HUDEP-2 (cell line): Measurements from ENCODE around the gene MYO3B.
A peak's percentile ranks its signal among the peaks of the same experiment; 100 is the strongest.
"Not testable (repeated sequence)": the region's sequence is repeated elsewhere in the genome, so short reads cannot be mapped to it uniquely, and the experiment has no call there.

Source experiments
- DNase-seq, 76 experiments: peaks; one replicate each; lab custom pipeline; 2025; ENCODE audit not compliant: unreplicated experiment in 76 of 76; lab: John Stamatoyannopoulos, UW

Gene MYO3B

DNA sequence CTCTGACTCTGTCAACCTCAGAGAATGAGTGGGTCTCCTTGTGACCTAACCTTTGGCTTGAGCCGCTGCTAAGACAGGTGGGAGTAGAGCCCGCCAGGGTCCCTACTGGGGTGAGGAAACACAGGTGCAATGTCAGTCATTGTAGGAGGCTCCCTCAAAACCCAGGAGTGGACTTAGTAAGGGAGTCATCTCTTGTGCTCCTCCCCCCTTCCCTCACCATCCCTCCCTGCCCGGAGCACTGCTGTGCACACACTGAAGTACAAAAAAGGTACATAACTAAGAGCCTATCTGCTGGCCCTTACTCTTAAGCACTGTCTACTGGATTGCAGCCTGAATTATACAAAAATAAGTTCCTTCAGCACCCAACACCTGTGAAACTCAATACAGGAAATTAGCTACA is 77.2 kb downstream of the MYO3B start:
- DNase-seq = no peak

DNA sequence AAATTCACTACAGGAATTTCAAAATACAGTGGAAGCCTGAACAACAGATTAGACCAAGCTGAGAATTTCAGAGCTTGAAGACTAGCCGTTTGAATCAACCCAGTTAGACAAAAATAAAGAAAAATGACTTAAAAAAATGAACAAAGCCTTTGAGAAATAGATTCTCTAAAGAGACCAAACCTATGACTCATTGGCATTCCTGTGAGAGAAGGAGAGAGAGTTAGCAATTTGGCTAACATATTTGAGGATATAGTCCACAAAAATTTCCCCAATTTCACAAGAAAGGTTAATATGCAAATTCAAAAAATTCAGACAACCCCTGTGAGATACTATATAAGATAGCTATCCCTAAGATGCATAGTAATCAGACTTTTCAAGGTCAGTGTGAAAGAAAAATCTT is 78.0 kb downstream of the MYO3B start:
- no peak for DNase-seq

- no peak for DNase-seq
Observed at GRCh38 chr2:170258382-170258781, 80.4 kb downstream of the MYO3B start.

DNA sequence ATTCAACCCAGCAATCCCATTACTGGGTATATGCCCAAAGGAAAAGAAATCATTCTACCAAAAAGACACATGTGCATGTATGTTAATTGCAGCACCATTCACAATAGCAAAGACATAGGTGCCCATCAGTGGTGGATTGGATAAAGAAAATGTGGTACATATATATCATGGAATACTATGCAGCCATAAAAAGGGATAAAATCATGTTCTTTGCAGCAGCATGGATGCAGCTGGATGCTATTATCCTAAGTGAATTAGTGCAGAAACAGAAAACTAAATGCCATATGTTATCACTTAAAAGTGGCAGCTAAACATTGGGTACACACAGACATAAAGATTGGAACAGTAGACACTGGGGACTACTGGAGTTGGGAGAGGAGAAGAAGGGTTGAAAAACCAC is 82.2 kb downstream of the MYO3B start:
- DNase-seq = no peak

DNA sequence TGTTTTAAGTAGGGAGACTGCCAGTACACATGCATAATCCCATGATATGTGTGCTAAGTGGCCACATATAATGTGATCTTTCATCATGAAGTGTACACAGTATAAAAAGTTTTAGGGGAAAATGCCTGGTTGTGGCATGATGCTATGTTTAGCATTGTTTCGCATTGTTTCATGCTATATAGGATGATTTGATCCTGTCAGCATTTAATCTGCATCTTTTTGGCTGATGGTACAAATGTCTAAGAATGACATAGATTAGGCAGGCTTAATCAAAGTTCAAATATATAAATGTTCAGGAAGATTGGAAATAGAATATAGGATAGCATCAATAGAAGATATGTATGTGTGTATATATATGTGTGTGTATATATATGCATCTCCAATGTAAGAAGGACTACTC is 83.6 kb downstream of the MYO3B start:
- DNase-seq = no peak

DNA sequence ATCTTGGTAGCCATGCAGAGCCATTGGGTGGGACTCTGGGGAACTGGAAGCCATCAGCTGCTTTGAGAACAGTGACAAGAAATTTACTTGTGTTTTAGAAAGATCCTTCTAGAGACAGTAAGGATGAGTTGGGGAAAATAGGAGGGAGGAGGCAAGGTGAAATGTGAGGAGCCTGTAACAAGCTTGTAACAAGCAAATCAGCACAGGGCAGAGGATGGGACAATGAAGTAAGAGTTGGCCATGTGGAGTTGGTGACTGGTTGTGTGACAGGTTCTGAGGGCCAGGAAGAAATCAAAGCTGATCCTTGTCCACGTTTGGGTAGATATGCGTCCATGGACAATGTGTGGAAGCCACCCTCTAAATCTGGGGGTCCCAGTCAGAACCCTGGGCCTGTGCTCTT is 84.4 kb downstream of the MYO3B start:
- DNase-seq = no peak

- no peak for DNase-seq
Observed at GRCh38 chr2:170262806-170263205, 84.9 kb downstream of the MYO3B start.

DNA sequence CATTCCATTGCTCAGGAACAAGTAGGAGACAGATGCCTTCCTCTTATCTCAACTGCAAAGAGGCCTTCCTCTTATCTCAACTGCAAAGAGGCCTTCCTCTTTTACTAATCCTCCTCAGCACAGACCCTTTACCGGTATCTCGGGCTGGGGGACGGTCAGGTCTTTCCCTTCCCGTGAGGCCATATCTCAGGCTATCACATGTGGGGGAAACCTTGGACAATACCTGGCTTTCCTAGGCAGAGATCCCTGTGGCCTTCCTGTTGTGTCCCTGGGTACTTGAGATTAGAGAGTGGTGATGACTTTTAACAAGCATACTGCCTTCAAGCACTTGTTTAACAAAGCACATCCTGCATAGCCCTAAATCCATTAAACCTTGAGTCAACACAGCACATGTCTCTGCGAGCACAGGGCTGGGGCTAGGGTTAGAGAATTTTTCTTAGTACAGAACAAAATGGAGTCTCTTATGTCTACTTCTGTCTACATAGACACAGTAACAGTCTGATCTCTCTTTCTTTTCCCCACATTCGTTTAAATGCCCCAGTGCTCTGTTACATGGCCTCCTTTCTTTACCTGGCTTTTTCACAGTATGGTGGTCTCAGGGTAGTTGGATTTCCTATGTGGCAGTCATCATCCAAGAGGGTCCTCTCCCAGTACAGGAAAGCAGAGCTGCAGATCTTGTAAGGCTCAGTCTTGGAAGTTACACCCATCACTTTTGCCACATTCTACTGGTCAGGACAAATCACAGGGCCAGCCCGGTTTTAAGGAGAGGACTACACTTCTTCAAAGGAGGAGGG is 86.0 kb downstream of the MYO3B start:
- peak in 74 of 76 experiments; percentile 23 to 88 (median 64) for DNase-seq

GRCh38 chr2:170264522-170264860 is 86.5 kb downstream of the MYO3B start:
- DNase-seq = no peak

DNA sequence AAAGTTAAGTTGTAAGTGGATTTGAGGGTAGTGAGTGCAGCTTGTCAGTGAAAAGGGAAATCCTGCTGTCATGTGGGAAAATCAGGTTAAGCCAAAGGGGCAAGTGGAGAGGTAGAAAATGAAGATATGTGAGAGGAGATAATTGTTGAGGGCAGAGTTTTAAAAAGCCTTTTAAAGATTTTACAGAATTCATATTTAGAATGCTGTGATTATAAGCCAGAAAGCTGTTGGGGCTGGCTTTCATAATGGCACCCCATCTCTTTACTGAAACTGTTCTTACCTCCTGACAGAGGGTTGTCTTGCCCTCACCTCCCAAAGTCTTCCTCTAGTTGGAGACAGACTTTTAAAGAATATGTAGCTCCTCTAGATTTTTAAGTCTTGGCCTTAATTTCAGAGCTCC is 86.9 kb downstream of the MYO3B start:
- DNase-seq = no peak

DNA sequence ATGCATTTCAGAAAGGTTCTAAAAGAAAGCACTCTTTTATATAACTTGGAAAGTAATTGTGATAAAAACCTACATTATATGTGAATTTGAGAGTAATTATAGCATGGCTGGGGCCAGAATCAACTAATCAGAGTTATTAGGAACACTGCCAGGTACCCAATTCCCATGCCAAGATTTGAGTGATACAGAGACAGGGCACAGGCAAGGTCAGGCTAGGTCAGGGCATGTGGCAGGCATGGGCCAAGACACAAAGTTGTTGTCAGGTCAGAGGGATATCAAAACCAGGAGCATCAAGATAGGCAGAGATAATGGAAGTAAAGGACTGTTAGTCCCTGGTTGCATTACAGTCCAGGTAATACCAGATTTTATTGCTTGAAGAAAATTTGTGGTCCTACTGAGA is 87.4 kb downstream of the MYO3B start:
- DNase-seq = peak in 2 of 76 experiments; percentile 7 to 27

DNA sequence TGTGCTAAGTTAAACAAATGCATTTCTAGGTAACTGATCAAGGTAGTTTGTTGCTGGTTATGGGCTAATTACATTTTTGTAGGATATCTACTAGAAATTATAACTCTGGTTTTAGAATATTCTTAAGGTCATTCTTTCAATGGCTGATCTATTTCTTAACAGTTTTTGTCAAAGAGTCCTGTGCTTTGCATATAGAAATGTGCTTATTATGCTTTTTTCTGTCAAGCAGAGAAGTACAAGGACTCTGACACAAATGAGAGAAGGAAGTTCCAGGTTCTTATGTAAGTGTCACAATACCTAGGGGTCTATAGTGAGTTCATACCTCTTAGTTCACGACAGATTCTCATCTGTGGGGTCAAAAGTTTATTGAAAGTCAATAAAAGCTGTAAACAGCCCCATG is 88.4 kb downstream of the MYO3B start:
- no peak for DNase-seq

GRCh38 chr2:170267071-170267470 is 89.1 kb downstream of the MYO3B start:
- DNase-seq = no peak

GRCh38 chr2:170270278-170270864 is 92.4 kb downstream of the MYO3B start:
- no peak for DNase-seq

- DNase-seq = peak in 4 of 76 experiments; percentile 2 to 31 (median 16)
Observed at GRCh38 chr2:170271340-170271739, 93.4 kb downstream of the MYO3B start.

DNA sequence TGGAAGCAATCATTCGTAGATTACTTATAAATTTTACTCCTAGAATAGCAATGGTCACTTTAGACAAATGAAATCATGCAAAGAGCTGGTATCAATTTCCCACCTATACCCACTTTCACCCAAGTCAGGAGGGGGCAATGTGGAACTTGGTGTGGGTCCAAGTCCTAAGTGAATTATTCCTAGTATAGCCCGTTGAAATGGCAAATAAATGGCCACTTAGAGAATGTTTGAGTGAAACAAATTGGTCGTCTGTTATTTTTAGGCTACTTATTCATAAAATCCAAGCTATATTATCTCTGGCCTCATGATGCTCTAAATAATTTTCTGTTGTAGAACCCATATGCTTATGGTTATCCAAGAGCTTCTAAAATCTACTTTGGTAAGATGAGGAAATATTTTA is 98.1 kb downstream of the MYO3B start:
- no peak for DNase-seq

DNA sequence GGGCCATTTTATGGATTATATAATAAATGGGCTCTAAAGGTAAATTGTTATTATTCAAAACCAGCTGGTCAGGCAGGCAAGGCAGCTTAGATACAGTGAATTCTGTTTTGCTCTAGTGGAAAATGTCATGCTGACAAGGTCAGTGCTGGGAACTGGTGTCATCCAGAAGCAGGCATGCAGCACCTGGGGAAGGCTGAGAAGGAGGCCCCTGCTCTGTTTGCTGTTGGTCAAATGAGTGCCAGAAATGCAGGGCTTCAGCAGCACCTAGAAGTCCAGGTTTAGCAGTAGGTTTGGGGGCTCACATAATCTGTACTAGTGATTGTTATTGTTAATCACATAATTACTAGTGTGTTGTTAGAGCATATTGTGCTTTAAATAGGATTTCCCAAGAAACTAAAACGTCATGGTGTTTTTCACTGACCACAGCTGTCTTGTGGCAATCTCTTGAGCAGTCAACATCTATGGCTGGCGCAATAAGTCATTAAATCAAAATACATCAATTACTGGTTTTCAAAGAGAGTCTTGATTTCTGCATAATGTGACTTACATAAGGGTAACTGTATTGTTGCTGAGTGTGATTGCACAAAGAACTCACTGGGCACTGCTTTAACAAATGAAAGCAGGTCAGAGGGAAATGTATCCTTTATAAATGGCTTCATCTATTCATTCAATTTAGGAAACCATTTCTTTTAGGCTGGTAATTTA is 99.1 kb downstream of the MYO3B start:
- no peak for DNase-seq

GRCh38 chr2:170277951-170278350 is 100.0 kb downstream of the MYO3B start:
- no peak for DNase-seq

- DNase-seq = not testable (repeated sequence)
Observed at GRCh38 chr2:170279615-170280014, 101.7 kb downstream of the MYO3B start.

DNA sequence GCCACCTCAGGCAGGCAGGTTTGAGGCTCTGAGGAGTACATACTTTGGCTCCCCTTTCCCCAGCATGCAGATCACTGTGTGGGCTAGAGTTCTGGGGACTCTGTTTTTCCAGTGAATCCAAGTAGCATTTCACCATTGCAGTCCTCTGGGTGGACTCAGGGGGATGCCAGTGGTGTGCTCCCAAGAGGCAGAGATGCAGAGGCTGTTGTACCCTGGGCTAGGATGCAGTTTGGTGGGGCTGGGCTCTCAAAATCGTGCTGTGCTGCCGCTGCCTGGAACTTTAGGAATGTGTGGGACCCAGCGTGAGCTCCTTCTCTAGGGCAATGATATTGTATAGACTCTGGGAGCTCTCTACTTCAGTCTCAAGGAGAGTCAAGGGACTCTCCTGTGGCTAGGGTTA is 104.9 kb downstream of the MYO3B start:
- DNase-seq = no peak

GRCh38 chr2:170284205-170284604 is 106.3 kb downstream of the MYO3B start:
- no peak for DNase-seq

- no peak for DNase-seq
Observed at GRCh38 chr2:170288859-170289258, 110.9 kb downstream of the MYO3B start.
